NCI-H774 (cell line): ENCODE results near the gene HPSE.
"Not testable (repeated sequence)": the region's sequence is repeated elsewhere in the genome, so short reads cannot be mapped to it uniquely, and the experiment has no call there.

Source experiments
- DNase-seq: peaks from one replicate; lab custom pipeline; 2025; lab: John Stamatoyannopoulos, UW

Gene HPSE

GRCh38 chr4:83331956-83332355, 2.7 kb downstream of the HPSE start:
- DNase-seq: no peak

- DNase-seq: no peak
Observed at GRCh38 chr4:83329521-83330110, 5.0 kb downstream of the HPSE start.

GRCh38 chr4:83328521-83329187, 6.0 kb downstream of the HPSE start:
- no peak for DNase-seq

- no peak for DNase-seq
Observed at GRCh38 chr4:83326546-83326945, 8.1 kb downstream of the HPSE start.

GRCh38 chr4:83325306-83325705, 9.3 kb downstream of the HPSE start:
- DNase-seq: not testable (repeated sequence)

GRCh38 chr4:83323136-83323535, 11.5 kb downstream of the HPSE start:
- no peak for DNase-seq

- DNase-seq: no peak
Observed at GRCh38 chr4:83320548-83320947, 14.1 kb downstream of the HPSE start.

- DNase-seq: no peak
Observed at GRCh38 chr4:83318666-83319065, 16.0 kb downstream of the HPSE start.

GRCh38 chr4:83317671-83318070, 17.0 kb downstream of the HPSE start:
- no peak for DNase-seq

GRCh38 chr4:83316459-83317165, 18.0 kb downstream of the HPSE start:
- DNase-seq: no peak

GRCh38 chr4:83315341-83315870, 19.2 kb downstream of the HPSE start:
- DNase-seq: no peak

- no peak for DNase-seq
Observed at GRCh38 chr4:83308672-83309071, 26.0 kb downstream of the HPSE start.

GRCh38 chr4:83307920-83308319, 26.7 kb downstream of the HPSE start:
- DNase-seq: no peak

- no peak for DNase-seq
Observed at GRCh38 chr4:83305187-83305586, 29.5 kb downstream of the HPSE start.

GRCh38 chr4:83297548-83298260, 36.9 kb downstream of the HPSE start:
- DNase-seq: no peak

- no peak for DNase-seq
Observed at GRCh38 chr4:83293305-83294046, 41.2 kb downstream of the HPSE start.

- not testable (repeated sequence) for DNase-seq
Observed at GRCh38 chr4:83290059-83290774, 44.4 kb downstream of the HPSE start.

GRCh38 chr4:83288381-83288780, 46.3 kb downstream of the HPSE start:
- DNase-seq: not testable (repeated sequence)

GRCh38 chr4:83285055-83285407, 49.6 kb downstream of the HPSE start:
- peak; percentile 5 for DNase-seq

GRCh38 chr4:83284193-83285054, 50.2 kb downstream of the HPSE start, which contains the start of gene COQ2:
Gene COQ2, minus strand, starts transcription at chr4:83284798. Its CDS starts 34 bp downstream, at chr4:83284764.
- DNase-seq: peak; percentile 67
